NCI-H1930 (cell line): Measurements from ENCODE around the gene DUOX1.

Experiments used
- DNase-seq, 2 experiments: peaks; one replicate each; lab custom pipeline; 2025; lab: John Stamatoyannopoulos, UW

Gene DUOX1

DNA sequence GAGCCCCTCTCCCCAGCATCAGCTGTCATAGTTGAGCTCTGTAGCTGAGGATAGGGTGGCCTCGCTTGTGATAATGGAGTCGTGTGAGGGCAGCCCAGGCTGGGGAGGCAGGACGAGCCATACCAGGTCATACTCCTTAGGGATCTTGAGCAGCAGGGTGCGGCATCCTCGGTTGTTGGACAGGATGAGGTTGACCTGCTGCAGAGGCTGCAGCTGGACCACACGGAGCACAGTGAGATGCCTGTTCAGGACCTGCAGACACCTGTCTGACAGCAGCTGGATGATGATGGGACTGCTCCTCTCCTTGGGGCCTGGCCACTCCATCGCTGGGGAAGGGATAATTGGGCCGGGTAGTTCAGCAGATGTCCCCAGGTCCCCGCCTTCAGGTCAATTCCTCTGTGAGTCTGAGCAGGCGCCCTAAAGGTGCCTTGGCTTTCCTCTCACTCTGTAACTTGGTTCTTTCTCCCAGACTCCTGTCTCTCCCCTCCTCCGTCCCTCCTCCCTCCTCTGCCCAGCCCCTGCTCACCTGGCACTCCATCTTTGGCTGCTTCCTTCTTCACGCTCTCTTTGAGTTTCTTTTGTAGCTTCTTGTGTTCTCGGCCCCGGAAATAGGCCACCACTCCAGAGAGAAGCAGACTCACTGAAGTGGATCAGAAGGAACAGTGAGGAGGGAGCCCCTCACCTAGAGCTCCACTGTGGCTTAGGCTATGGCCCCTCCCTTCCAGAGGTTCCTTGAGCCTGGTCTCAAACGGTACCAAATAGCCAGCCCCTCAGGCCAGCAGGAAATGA lies 23.6 kb upstream of the DUOX1 start:
- no peak for DNase-seq

- DNase-seq = no peak
Measured at GRCh38 chr15:45107941-45108630, 21.7 kb upstream of the DUOX1 start.

- DNase-seq = peak in 1 of 2 experiments; percentile 2
Measured at GRCh38 chr15:45110256-45110820, 19.5 kb upstream of the DUOX1 start.

DNA sequence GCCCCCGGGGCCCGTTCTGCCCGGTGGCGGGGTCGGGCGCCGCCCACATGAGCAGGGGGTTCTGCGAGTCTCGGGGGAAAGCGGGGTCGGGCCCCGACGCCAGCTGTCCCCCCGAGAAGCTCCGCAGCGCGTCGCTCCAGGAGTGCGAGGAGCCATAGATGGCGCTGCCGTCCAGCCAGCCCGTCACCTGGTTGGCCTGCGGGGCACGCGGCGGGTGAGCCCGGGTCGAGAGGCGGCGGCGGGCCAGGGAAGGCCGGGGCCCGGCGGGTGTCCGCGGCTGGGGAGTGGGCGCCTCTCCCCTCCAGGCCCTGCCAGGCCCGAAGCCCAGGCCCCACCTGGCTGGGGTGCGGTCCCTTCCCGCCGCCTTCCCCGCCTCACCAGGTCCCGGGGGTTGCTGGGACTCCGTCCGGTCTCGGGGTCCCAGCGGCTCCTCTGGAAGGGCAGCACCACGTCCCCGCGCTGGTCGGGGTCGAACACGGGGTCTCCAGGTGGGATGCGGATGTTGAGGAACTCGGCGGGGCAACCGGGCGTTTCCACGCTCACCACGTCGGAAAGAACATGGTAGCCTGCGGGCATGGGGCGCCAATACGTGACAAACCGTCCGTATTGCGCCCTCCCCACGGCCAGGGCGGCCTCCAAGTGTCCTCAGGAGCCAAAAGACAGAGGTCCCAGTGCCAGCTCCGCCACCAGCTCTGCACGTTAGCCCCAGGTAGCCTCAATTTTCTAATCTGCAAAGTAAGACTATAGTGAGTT lies 18.2 kb upstream of the DUOX1 start:
- peak in 1 of 2 experiments; percentile 28 for DNase-seq

DNA sequence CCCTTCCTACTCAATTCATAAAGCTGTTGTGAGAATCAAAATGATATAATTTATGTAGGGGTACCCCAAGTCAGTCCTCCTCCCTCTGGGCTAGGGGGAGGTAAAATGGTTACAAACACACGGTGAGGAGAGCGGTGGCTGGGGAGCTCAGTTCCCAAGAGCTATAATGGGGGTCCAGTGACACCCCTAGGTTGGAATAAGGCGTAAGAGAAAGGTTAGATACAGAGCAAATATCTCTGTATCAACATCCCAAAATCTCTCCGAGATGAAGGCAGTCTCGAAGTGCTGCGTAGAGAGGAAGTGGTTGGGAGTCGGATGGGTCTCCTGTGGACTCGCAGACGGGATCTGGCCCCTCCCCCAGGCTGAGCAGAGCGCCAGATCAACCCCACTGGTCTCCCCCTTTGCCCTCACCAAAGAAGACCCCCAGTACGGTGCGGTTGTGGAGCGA lies 17.6 kb upstream of the DUOX1 start:
- no peak for DNase-seq

- DNase-seq = peak in 1 of 2 experiments; percentile 27
Measured at GRCh38 chr15:45112591-45113379, 17.0 kb upstream of the DUOX1 start.

DNA sequence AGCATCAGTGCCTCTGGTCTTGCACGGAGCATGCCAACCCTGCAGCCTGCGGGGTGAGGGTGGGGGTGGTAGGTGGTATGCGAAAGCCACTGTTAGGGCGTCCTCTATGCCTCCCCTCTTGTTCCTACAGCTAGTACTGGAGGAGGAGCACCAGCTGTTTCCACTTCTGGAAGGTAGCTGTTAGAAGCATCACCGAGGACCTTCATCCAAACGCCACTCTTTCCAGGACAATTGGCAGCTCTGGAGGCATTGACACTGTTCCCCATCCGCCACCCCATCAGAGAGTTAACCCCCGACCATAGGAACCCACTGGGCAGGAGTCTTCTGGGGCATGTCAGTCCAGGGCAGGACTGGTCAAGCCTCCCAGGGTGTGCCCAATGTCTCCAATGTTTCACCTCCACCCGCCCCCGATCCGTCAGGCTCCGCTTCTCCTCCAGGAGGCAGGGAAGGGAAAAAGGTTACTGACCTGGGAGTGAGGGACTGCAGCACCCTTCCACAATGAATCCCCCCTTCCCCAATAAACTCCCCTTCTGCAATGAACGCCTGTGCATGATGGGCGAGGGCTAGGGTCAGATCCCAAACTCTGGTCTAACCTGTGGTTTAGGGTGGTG lies 16.3 kb upstream of the DUOX1 start:
- no peak for DNase-seq

GRCh38 chr15:45114076-45114750 lies 15.6 kb upstream of the DUOX1 start, which contains the start of the genes DUOX2 and DUOXA2:
DUOX2 (minus strand) TSS chr15:45114172; CDS start chr15:45113411, 761 bp downstream.
DUOXA2 (plus strand) TSS chr15:45114326; CDS start chr15:45114606, 280 bp downstream.
- no peak for DNase-seq

DNA sequence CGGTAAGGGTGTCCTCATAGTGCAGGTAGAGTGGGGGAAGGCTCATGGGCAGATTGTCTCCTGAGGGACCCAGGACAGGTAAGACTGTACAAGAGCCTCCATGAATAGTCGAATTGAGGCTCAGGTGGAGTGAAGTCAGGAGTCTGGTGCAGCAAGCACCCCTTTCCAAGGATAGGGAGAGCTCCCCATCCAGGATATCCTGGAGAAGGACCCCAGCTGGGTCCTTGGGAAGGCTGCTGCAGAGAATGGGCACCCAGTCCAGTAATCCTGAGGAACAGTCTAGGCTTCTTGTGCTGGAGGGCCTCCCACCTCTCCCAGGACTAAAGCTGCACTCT lies 15.1 kb upstream of the DUOX1 start:
- DNase-seq = no peak

- DNase-seq = no peak
Measured at GRCh38 chr15:45115312-45115820, 14.4 kb upstream of the DUOX1 start.

DNA sequence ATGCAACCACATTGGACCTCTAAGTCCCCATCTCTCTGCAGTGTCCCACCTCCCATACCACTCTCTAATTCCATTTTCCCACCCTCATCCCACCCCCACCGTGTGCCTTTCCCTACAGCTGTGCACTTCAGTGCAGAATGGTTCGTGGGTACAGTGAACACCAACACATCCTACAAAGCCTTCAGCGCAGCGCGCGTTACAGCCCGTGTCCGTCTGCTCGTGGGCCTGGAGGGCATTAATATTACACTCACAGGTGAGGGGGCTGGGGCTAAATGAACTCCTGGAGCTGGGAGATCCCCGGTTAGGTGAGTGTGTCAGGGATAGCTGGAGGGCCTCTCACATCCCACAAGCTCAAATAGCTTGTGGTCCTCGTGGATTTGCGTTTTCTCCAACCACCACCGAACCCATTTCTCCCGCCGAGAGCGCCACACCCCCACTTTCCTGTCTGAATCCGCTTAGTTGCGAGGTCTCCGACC lies 13.8 kb upstream of the DUOX1 start:
- no peak for DNase-seq

DNA sequence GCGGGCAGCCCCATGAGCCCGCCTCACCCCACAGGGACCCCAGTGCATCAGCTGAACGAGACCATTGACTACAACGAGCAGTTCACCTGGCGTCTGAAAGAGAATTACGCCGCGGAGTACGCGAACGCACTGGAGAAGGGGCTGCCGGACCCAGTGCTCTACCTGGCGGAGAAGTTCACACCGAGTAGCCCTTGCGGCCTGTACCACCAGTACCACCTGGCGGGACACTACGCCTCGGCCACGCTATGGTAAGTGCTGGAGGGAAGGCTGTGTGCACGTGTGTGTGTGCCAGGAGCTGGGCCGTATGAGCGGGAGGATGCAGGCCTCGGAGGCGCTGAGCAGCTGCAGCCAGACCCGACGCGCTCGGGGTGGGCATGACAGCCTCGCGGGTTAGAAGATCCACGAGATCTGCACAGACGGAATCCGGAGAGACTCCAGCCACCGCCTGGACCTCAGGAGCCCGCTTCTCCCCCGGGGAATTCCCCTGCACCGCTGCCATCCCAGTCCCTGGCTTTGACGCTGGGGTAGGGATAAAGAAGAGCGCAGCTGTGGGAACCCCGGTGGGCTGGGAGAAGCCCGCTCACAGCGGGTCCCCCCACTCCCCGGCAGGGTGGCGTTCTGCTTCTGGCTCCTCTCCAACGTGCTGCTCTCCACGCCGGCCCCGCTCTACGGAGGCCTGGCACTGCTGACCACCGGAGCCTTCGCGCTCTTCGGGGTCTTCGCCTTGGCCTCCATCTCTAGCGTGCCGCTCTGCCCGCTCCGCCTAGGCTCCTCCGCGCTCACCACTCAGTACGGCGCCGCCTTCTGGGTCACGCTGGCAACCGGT lies 13.1 kb upstream of the DUOX1 start:
- no peak for DNase-seq

GRCh38 chr15:45117308-45118130 lies 12.3 kb upstream of the DUOX1 start:
- DNase-seq = no peak

DNA sequence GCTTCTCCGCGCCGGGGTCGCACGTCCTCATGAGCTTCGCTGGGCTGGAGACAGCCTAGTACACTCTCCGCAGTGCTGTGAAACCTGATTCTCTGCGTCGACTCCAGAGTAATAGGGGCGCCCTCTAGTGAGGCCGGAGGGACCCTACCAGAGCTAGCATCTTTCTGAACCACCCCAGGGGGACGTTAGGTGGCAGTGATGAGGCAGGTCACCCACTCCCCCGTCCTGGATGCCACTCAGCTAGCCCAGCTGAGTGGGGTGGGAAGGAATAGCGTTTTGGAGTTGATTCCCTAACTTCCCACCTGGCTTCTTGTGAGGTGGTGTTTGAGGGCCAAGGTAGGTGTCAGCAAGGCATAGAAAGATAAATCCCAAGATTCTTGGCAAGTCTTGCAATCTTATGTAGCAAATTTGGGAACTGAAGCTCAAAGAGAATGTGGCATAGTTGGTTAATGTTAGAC lies 11.6 kb upstream of the DUOX1 start:
- peak; percentile 79 to 84 for DNase-seq

- no peak for DNase-seq
Measured at GRCh38 chr15:45118996-45119395, 10.8 kb upstream of the DUOX1 start.

DNA sequence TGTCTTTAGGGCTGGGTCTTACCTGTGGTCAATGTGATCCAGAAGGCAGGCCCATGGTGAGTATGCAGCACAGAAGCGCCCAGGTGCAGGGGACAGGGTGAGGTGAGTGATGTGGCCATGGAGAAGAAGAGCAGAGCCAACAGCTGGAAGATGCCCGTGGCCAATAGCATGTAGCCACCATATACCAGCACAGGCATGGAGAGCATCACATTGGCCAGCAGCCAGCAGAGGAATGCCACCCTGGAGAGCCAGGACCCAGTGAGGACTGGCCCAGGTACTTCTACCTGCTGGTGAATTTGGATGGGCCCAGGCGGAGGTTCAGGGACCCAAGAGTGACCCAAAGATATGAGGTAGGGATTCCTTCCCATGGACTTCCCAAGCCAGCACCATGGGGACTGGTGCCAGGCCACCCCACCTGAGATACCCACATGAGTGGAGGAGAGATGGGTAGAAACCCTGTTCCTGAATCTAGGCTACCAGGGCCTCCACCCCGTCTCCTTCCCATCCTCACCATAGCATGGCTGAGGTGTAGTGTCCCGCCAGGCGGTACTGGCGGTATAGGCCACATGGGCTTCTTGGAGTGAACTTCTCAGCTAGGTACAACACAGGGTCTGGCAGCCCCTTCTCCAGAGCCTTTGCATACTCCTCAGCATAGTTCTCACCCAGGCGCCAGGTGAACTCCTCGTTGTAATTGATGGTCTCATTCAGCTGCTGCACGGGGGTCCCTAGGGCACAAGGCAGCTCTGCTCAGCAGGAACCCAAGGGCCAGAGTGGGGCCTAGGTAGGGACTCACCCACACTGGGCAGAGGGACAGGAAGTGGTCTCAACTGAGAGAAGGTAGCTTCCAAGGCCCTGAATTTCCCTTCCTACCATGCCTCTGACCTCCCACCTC lies 9.5 kb upstream of the DUOX1 start:
- DNase-seq = no peak

DNA sequence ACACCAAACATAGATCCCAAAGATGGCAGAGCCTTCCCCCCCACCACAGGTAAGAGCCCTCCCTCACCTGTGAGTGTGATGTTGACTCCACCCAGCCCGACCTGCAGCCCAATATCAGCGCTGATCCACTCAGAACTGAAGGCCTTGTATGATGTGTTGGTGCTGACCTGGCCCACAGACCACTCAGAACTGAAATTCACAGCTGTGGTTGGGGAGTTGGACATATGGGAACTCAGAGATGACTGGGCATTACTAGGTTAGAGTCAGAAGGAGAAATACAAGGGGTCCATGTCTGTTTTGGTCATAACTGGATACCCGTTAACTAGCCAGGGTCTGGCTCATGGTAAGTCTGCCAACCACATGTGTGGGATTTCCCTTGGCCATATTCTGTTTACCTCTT lies 8.8 kb upstream of the DUOX1 start:
- DNase-seq = no peak
